ENCODE results near the gene GNG13.

GNG13 gene

GRCh38 chr16:793414-793813 is 7.1 kb downstream of the GNG13 start:
- no peak for DNase-seq

DNA sequence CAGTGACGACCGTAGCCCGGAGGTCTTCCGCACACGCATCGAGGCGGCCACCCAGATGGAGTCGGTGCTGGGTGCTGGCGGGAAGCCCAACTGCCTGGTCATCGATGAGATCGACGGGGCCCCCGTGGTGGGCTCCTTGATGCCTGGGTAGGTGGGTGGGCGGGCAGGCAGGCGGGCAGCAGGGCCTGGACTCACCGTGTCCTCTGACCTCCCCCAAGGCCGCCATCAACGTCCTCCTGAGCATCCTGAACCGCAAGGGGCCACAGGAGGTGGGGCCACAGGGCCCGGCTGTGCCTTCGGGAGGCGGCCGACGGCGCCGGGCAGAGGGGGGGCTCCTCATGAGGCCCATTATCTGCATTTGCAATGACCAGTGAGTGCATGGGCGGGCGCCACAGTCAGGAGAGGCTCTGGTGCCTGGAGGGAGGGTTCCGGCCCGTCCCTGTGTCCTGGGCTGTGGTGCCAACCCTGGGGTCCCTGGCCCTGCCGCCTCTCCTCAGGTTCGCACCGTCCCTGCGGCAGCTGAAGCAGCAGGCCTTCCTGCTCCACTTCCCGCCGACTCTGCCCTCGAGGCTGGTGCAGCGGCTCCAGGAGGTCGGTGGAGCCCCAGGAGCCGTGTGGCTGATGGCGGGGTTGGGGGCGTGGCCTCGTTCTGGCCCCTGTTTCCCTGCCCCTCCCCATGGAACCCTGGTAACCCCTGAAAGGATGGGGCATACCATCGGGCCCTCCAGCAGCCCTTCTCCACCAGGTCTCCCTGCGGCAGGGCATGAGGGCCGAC is 8.1 kb downstream of the GNG13 start:
- DNase-seq: no peak

DNA sequence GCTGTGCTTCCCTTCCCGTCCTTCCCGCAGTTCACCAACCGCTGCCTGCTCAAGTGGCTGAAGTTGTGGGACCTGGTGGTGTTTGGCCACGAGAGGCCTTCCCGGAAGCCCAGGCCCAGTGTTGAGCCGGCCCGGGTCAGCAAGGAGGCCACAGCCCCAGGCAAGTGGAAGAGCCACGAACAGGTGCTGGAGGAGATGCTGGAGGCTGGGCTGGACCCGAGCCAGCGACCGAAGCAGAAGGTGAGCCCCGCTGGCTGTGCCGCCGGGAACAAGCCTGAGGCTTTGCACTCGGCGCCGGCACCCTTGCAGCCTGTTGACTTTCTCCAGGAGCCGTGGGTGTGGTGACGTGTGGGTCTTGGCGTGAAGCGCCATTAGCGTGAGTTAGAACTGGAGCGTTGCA is 9.4 kb downstream of the GNG13 start:
- no peak for DNase-seq

DNA sequence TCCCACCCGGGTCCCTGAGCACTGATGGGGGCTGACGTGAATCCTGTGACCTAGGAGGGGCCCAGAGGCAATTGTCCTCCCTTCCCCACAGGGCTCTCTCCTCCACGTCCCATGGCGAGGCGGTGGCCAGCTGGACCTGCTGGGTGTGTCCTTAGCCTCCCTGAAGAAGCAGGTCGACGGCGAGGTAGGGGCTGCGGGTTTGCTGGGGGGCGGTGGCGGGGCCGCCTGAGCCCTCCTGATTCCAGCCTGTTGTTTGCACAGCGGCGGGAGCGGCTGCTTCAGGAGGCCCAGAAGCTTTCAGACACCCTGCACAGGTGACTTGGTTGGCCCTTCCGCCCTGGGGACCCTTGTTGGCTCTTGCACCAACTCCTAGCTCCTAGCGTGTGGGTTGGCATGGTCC is 10.4 kb downstream of the GNG13 start:
- no peak for DNase-seq

DNA sequence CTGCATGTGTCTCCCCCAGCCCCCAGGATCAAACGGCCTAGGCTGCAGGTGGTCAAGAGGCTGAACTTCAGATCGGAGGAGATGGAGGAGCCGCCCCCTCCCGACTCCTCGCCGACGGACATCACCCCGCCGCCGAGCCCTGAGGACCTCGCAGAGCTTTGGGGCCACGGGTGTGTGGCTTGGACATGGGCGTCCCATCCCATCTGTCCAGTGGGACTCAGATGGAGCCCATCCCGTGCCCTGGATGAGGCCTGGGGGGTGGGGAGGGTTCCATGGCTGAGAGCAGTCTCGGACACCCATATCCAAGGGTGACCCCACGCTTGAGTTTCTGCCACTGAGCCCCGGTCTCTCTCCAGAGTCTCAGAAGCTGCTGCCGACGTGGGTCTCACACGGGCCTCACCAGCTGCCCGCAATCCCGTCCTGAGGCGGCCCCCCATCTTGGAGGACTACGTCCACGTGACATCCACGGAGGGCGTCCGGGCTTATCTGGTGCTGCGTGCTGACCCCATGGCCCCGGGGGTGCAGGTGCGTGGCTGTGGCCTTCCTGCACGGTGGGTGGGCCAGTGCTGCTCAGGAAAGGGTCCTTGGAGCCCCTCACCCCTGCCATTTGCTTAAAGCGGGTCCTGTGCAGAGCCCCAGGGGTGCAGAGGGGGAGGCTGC is 11.2 kb downstream of the GNG13 start:
- no peak for DNase-seq

GRCh38 chr16:788399-789126 is 12.0 kb downstream of the GNG13 start, which contains the start of gene CHTF18:
CHTF18 (plus strand) TSS chr16:788620; CDS start chr16:788685, 65 bp downstream.
- peak; percentile 90 for DNase-seq

DNA sequence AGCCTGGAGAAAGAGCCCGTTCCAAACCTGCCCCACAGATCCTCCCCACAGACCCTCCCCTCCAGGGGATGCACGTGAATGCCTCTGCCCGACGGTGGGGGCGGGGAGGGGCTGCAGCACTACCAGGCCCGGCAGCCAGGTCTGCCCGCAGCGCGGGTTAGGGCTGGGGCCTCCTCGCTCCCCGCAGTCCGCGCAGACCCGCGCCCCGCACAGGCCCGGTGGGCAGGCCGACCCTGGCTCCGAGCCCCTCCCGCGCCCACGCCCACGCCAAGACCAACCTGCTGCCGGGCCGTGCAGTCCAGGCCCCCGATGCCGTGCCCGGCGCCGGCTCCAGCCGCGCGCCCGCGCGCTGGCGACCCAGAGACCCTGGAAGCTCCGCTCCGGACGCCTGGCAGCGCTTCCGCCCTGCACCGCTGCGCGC is 12.5 kb downstream of the GNG13 start, which contains the start of gene RPUSD1:
Gene RPUSD1 (minus strand): TSS at position 404 of the 421 bp plus-strand sequence. CDS start 644 bp downstream, outside the sequence.
- no peak for DNase-seq

- no peak for DNase-seq
These were observed 13.1 kb downstream of the GNG13 start for GRCh38 chr16:787321-787966.

- peak; percentile 57 for DNase-seq
These were observed 14.7 kb downstream of the GNG13 start for GRCh38 chr16:785563-786535.

GRCh38 chr16:784431-784830 is 16.1 kb downstream of the GNG13 start:
- no peak for DNase-seq

DNA sequence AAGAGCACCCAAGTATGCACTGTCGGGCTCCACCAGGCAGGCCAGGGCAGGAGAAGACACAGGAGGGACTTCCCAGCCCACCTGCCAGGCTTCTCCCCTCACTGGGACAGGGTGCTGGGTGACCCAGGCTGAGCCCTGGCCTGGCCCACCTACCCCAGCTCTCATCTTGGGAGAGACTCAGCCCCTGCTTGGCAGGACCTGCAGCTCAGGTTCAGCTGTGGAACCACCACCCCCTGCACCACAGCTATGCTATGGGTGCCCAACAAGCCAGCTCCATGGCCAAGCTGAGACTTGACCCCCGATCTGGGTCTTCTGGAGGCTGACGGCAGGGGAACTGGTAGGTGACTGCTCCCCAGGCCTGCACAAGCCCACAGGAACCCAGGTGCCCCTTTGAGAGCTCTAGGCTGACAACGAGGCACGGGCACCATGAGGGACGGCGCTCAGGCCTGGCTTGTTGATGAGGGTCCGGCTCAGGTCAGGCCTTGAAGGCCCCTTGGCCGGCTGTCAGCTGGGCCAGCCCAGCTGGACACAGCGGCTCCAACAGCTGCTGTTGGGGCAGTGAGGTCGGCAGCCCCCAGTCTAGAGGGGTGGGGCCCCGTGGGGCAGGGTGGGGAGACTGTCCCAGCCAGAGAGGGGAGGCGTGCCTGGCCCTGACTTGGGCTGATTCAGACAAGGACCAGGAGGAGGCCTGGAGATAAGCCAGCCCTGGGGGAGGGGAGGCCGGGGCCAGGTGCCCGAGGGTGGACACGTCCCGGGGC is 17.0 kb downstream of the GNG13 start:
- DNase-seq: no peak

GRCh38 chr16:782766-783403 is 17.6 kb downstream of the GNG13 start:
- peak; percentile 92 for DNase-seq

GRCh38 chr16:782258-782657 is 18.3 kb downstream of the GNG13 start:
- no peak for DNase-seq

DNA sequence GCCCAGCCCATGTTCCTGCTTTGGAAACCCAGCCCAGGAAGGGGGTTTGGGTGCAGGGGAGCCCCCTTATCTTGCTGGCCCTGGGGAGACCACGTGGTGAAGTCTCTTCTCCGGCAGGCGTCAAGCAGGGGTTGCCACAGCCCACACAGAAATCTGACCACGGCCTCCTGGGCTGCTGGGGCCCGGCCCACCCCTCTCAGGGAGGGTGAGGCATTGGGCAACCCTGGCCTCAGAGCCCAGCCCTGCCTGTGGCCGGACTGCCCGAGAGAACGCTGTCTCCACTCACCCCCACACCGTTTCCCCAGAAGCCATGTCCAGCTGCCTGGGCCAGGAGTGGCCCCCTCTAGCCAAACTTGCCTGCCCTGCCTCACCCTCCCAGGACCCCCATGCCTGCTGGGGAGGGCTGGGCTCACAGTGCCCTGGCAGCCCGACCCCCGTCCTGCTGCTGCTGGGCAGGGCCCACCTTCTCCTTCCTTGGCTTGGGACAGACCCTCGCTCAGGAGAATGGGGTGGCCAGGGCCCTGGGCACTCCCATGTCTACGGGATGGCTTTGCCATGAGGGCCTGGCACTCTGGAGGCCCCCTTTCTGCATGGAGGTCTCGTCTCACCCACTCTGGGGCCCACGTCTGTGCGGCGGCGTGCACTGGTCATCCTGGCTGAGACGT is 19.1 kb downstream of the GNG13 start:
- DNase-seq: no peak

- no peak for DNase-seq
These were observed 20.2 kb downstream of the GNG13 start for GRCh38 chr16:780296-780695.

DNA sequence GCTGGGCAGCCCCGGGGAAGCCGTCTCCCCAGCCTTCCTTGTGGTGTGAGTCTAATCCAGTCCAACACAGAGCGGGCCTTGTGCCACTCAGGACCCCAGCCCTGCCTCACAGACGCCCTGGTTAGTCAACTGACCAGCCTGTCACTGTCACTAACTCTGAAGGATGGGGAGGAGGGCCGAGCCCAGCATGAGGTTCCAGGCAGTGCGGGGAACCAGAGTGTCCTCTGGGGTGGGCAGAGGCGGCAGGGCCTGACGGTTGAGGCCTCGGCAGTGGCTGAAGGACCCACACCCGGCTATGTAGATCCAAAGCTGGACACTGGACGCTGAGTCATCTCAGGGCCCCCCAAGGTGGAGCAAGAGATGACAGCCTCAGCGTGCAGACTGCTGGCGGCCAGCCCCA is 21.0 kb downstream of the GNG13 start:
- DNase-seq: no peak

GRCh38 chr16:778909-779527 is 21.5 kb downstream of the GNG13 start:
- no peak for DNase-seq

DNA sequence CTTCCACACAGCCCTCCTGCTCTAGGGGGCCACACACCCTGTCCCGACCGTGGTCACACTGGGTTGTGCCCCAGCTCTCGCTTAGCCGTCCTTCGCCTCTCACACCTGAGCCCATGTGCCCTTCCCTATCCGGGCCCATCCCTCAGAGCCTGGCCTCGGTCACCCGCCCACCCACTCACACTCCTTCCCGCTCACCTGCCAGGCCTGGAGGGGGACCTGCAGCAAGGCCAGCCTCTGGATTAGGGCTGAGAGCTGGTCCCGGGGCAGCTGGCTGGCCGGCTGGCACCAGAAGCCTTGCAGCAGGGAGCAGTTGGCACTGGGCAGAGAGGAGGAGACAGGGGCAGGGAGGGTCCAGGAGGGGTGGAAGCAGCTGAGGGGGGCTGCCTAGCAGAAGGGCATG is 22.1 kb downstream of the GNG13 start:
- DNase-seq: no peak

- DNase-seq: no peak
These were observed 22.7 kb downstream of the GNG13 start for GRCh38 chr16:777826-778225.

- DNase-seq: no peak
These were observed 23.7 kb downstream of the GNG13 start for GRCh38 chr16:776824-777223.
